ENCODE results near the gene NDNF. TPM values are rescaled to one million over a fixed set of nuclear protein-coding genes. Genes with fewer than 3 reads are reported as not detected.

The NDNF gene
- total and polyA plus RNA-seq, 9 of the 15 experiments (the other 6 are each of a cell fraction or from before 2014, with no cell fraction given): not detected

- CTCF ChIA-PET (ENCODE audit: low intra/inter-chr PET ratio): interaction anchor here (1.2 to 1.7 kb wide), 2 partner anchors 940 to 1025 kb away, joined by 3 to 5 read pairs; no protein-coding TSS in a partner anchor
- Histone ChIP-seq H3K4me2 (ENCODE audit: insufficient read depth, low read length) (no peak overlapping the region), H3K9ac (ENCODE audit: insufficient read depth in 1 of 2, low read depth in 2 of 2, low read length in 2 of 2) (no peak overlapping the region), H3K27me3 (ENCODE audit: control insufficient read depth in 2 of 2, insufficient read depth in 2 of 2, low read length in 2 of 2) (no peaks in the 10 kb centered on the region), H3K27ac (ENCODE audit: extremely low read depth, low read depth, low read length) (no peak overlapping the region), H4K20me1 (replicated peaks; ENCODE audit: control insufficient read depth, insufficient read depth, low read length) (no peaks in the 10 kb centered on the region), H3K4me1 (replicated peaks in 1 of 2; ENCODE audit: control insufficient read depth in 2 of 2, insufficient read depth in 2 of 2, low read length in 2 of 2) (no peaks in the 10 kb centered on the region), H3K9me3 (replicated peaks; ENCODE audit: control insufficient read depth, insufficient read depth, low read depth, low read length) (no peaks in the 10 kb centered on the region), H3K4me3 (no peak overlapping the region), H2AFZ (ENCODE audit: low read depth, low read length) (no peak overlapping the region), H3K79me2 (ENCODE audit: control insufficient read depth, insufficient read depth, low read length) (no peaks in the 10 kb centered on the region), H3K36me3 (ENCODE audit: control insufficient read depth, insufficient read depth, low read length) (no peaks in the 10 kb centered on the region), H3K9me1 (ENCODE audit: control insufficient read depth, insufficient read depth, low read length) (no peaks in the 10 kb centered on the region)
- no peak for ATAC-seq
- TF ChIP-seq MNT (conservative IDR thresholded peaks at IDR 0.05) (no peak), ZHX1 (conservative IDR thresholded peaks at IDR 0.05; ENCODE audit: low read length) (no peak), HNRNPLL (IDR thresholded peaks at IDR 0.05; ENCODE audit: low read depth, low read length, poor library complexity, severe bottlenecking) (no peak), ZNF431 (CRISPR knock-in tag; IDR thresholded peaks at IDR 0.05) (no peak), ZBTB1 (CRISPR knock-in tag; IDR thresholded peaks at IDR 0.05; ENCODE audit: borderline replicate concordance, low read depth) (no peak), ESRRB (CRISPR knock-in tag; IDR thresholded peaks at IDR 0.05; ENCODE audit: borderline replicate concordance) (no peak)
- no TSS peak for BruUV-seq (replicated peaks)
- in situ Hi-C loops (cut with MboI): no loop called here
- POLR2A ChIA-PET: no interaction called here
- intact Hi-C loops (cut with micrococcal nuclease): loop anchor here (1.0 kb wide), 2 partner anchors 940 to 1025 kb away; no protein-coding TSS in a partner anchor
- no peak for FAIRE-seq
- DNase-seq (ENCODE audit: extremely low read depth in 1 of 4, low spot score in 3 of 4): no peak
Measured at GRCh38 chr4:121096191-121096590, 23.9 kb upstream of the NDNF start.

All from K562 (cell line).